Chondrocyte (in vitro differentiated cells): ENCODE data around the gene EBPL. TPM values are rescaled to one million over a fixed set of nuclear protein-coding genes. Genes with fewer than 3 reads are reported as not detected.

ENCODE experiments used
- DNase-seq: peaks from one replicate; pipeline ENCODE4 v3.0.0; 2021; ENCODE audit warnings: mixed read lengths, low spot score
- H3K27ac Mint-ChIP-seq: one replicate; pipeline ENCODE4 v1.8.0; 2021; ENCODE audit warnings: mild to moderate bottlenecking, moderate library complexity, mixed read lengths; ENCODE audit not compliant: unreplicated experiment
- H3K27me3 Mint-ChIP-seq: 2 replicates; pipeline ENCODE4 v1.8.0; 2021; ENCODE audit warnings: low read depth, mixed read lengths
- H3K36me3 Mint-ChIP-seq: 2 replicates; pipeline ENCODE4 v1.8.0; 2021; ENCODE audit warnings: low read depth, mixed read lengths
- H3K4me1 Mint-ChIP-seq: 2 replicates; pipeline ENCODE4 v1.8.0; 2021; ENCODE audit warnings: low read depth, mild to moderate bottlenecking, mixed read lengths
- H3K4me3 Mint-ChIP-seq: one replicate; pipeline ENCODE4 v1.8.0; 2021; ENCODE audit warnings: mild to moderate bottlenecking, moderate library complexity, mixed read lengths; ENCODE audit not compliant: unreplicated experiment
- H3K9me3 Mint-ChIP-seq: 2 replicates; pipeline ENCODE4 v1.8.0; 2021; ENCODE audit warnings: low read depth, mixed read lengths
- CTCF ChIP-seq: fragments of 200-600 bp; sonication (generic); IDR thresholded peaks from 2 replicates; pipeline ENCODE4 v1.5.0; 2021; ENCODE audit warnings: antibody characterized with exemption, mild to moderate bottlenecking, moderate library complexity
- total RNA-seq: library from RNA; stranded (reverse); gene quantifications from 3 replicates; pipeline ENCODE4 v1.2.1, GENCODE V29; 2021

The EBPL gene
- total RNA-seq, 1 donor from 2014 or later = 23.8 TPM

- H3K27me3 Mint-ChIP-seq = no peaks in the 10 kb centered on the region
- H3K9me3 Mint-ChIP-seq = no peaks in the 10 kb centered on the region
- H3K36me3 Mint-ChIP-seq = peaks cover 5% of the 10 kb centered on the region
- peaks cover 16% of the 10 kb centered on the region for H3K4me1 Mint-ChIP-seq
- no peak for DNase-seq
- peak; percentile 89 for TF ChIP-seq CTCF
- no peak overlapping the region for H3K4me3 Mint-ChIP-seq
- H3K27ac Mint-ChIP-seq = no peak overlapping the region
Measured at GRCh38 chr13:49669735-49670309, 21.5 kb downstream of the EBPL start.

DNA sequence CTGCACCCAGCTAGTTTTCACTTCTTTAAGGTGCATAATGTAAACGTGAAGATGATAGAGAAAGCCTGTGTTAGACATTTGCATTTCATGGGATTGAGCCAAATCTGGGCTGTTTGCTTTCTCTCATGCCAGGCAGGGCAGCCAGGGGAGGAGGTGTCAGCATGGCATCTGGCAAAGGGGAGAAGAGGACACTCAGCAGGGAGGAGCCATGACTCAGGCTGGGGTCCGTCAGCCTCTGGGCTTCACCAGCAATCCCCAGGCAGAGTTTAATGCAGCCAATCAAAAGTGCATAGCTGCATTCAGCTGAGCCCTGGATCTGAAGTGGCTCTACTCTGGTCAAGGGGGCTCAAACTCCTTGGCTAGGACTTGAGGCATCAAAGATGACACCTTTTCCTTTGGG is 23.5 kb downstream of the EBPL start:
- peak overlapping the region; percentile 65 for H3K27ac Mint-ChIP-seq
- H3K4me1 Mint-ChIP-seq = peaks cover 16% of the 10 kb centered on the region
- H3K36me3 Mint-ChIP-seq = peaks cover 5% of the 10 kb centered on the region
- no peak overlapping the region for H3K4me3 Mint-ChIP-seq
- no peaks in the 10 kb centered on the region for H3K27me3 Mint-ChIP-seq
- no peak for DNase-seq
- no peaks in the 10 kb centered on the region for H3K9me3 Mint-ChIP-seq
- TF ChIP-seq CTCF = no peak

- Mint-ChIP-seq H3K36me3 (peaks cover 8% of the 10 kb centered on the region), H3K9me3 (no peaks in the 10 kb centered on the region), H3K4me1 (peaks cover 8% of the 10 kb centered on the region), H3K4me3 (no peak overlapping the region), H3K27me3 (no peaks in the 10 kb centered on the region), H3K27ac (no peak overlapping the region)
- no peak for TF ChIP-seq CTCF
- DNase-seq = no peak
Measured at GRCh38 chr13:49664606-49665005, 26.7 kb downstream of the EBPL start.

- TF ChIP-seq CTCF = no peak
- Mint-ChIP-seq H3K27me3 (no peaks in the 10 kb centered on the region), H3K9me3 (no peaks in the 10 kb centered on the region), H3K27ac (no peak overlapping the region), H3K4me1 (no peaks in the 10 kb centered on the region), H3K36me3 (peaks cover 5% of the 10 kb centered on the region), H3K4me3 (no peak overlapping the region)
- no peak for DNase-seq
Measured at GRCh38 chr13:49657241-49657641, 34.0 kb downstream of the EBPL start.

- Mint-ChIP-seq H3K36me3 (peaks cover 4% of the 10 kb centered on the region), H3K4me3 (no peak overlapping the region), H3K27ac (no peak overlapping the region), H3K27me3 (no peaks in the 10 kb centered on the region), H3K9me3 (no peaks in the 10 kb centered on the region), H3K4me1 (no peaks in the 10 kb centered on the region)
- DNase-seq = no peak
- no peak for TF ChIP-seq CTCF
Measured at GRCh38 chr13:49655906-49656305, 35.4 kb downstream of the EBPL start.
